B cell (primary cell): Measurements from ENCODE around the gene SEPTIN11.

Source experiments
- EZH2 ChIP-seq: IDR thresholded peaks from 2 replicates; pipeline ENCODE4 v1.6.1; 2012; ENCODE audit warnings: borderline replicate concordance, low read depth, mild to moderate bottlenecking, moderate library complexity, low read length; ENCODE audit not compliant: insufficient read depth, poor library complexity, severe bottlenecking
- TF ChIP-seq, protein P1 (sequence below): fragments of 200-600 bp; IDR thresholded peaks from one replicate; pipeline ENCODE4 v1.8.0; 2022; ENCODE audit warnings: antibody characterized with exemption, mild to moderate bottlenecking

- TF ChIP-seq, protein P1, sequence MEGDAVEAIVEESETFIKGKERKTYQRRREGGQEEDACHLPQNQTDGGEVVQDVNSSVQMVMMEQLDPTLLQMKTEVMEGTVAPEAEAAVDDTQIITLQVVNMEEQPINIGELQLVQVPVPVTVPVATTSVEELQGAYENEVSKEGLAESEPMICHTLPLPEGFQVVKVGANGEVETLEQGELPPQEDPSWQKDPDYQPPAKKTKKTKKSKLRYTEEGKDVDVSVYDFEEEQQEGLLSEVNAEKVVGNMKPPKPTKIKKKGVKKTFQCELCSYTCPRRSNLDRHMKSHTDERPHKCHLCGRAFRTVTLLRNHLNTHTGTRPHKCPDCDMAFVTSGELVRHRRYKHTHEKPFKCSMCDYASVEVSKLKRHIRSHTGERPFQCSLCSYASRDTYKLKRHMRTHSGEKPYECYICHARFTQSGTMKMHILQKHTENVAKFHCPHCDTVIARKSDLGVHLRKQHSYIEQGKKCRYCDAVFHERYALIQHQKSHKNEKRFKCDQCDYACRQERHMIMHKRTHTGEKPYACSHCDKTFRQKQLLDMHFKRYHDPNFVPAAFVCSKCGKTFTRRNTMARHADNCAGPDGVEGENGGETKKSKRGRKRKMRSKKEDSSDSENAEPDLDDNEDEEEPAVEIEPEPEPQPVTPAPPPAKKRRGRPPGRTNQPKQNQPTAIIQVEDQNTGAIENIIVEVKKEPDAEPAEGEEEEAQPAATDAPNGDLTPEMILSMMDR: no peak
- TF ChIP-seq EZH2: no peak
Measured at GRCh38 chr4:76969941-76970529, 20.5 kb downstream of the SEPTIN11 start.
